Measurements from ENCODE around the gene UBR2.
A peak's percentile ranks its signal among the peaks of the same experiment; 100 is the strongest.
"Not testable (repeated sequence)": the region's sequence is repeated elsewhere in the genome, so short reads cannot be mapped to it uniquely, and the experiment has no call there.

The UBR2 gene

DNA sequence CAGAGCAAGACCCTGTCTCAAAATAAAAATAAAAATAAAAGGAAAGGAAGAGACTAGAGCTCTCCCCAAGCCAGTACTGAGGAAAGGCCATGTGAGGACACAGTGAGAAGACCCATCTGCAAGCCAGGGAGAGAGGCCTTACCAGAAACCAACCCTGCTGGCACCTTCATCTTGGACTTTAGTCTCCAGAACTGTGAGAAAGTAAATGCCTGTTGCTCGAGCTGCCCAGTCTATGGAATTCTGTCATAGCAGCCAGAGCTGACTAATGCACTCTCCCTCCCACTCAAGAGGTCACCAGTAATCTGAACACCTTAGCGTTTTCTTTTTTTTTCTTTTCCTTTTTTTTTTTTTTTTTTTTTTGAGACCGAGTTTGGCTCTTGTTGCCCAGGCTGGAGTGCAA lies 165.9 kb downstream of the UBR2 start:
- no peak for DNase-seq

DNA sequence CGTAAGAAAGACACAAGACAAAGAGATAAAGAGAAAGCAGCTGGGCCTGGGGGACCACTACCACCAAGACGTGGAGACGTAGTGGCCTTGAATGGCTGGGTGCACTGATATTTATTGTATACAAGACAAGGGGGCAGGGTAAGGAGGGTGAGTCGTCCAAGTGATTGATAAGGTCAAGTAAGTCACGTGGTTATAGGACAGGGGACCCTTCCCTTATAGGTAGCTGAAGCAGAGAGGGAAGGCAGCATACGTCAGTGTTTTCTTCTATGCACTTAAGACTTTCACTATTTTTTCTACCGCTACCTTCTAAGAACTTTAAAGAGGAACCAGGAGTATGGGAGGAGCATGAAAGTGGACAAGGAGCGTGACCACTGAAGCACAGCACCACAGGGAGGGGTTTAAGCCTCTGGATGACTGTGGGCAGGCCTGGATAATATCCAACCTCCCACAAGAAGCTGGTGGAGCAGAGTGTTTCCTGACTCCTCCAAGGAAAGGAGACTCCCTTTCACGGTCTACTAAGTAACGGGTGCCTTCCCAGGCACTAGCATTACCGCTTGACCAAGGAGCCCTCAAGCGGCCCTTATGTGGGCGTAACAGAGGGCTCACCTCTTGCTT lies 170.1 kb downstream of the UBR2 start:
- DNase-seq = not testable (repeated sequence)

DNA sequence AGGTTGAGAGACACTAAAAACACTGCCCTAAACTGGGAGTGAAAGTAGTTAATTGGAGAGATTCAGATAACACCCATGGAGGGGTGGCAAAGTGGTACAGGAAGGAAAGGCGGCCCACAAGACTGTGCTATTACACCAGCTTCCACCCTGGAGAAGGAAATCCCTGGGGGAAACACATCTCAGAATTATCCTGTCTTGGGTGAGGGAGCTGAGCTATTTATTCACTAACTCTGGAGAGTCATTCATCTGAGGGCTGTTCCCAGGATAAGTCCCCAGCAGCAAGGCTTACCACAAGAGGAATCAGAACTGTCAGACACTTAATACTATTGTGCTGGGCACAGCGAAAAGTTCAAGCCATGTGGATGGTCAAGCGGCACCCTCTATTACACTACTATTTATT lies 172.1 kb downstream of the UBR2 start:
- DNase-seq = no peak

DNA sequence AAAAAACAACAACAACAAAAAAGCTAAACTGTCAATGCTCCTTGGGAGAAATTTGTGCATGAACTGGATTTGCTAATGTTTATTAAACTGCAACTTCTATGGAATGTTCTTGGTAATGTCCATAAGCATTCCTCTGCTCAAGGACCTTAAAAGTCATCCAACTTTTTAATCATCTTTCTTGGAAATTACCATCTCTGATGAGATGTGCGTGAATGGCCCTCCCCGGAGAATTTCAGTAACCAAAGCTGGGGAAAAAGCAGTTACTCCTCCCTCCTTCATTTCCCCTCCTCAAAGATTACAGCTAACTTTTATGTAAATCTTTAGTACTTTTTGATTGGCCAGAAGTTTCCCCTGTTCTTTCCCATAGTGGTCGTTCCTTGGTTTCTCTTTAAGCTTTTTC lies 176.9 kb downstream of the UBR2 start:
- DNase-seq = no peak

DNA sequence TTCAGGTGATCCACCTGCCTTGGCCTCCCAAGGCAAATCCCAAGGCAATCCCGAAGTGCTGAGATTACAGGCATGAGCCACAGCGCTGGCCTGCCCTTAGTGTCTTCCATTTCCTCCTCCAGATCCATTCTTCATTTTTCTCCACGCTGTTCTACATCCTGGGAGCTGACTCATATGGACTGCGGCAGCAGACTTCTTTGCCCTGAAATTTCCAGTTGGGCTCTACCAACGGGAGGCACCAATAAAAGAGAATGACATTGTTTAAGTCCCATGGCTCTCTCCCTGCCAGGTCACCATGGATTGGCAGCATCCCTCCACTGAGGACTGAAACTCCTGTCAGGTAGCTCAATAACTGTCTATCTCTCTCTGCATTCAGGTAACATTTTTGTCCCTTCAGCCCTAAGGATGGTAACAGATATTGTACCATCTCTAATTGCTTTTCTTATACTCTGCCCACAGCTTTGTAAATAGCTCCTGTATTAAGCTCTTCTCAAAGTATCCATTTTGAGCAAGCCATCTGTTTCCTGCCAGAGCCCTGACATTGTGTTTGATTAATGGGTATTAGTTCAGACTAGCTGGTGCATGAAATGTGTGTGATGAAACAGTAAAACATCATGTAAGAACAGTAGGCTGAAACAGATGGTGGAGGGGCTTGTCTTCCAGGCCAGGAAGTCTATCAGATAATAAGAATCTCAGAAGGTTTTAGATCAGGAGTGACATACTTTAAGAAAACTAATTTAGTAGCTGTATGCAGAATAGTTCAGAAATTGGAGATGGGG lies 178.5 kb downstream of the UBR2 start:
- peak; percentile 38 for DNase-seq
